Neutrophil (primary cell): ENCODE data around the gene TCF7.

Experiments used
- H3K27ac ChIP-seq: fragments of 200-600 bp; sonication (generic); 2 replicates; pipeline ENCODE4 v1.5.1; 2016; ENCODE audit warnings: mild to moderate bottlenecking, moderate library complexity
- H3K27me3 ChIP-seq: fragments of 200-600 bp; sonication (generic); 2 replicates; pipeline ENCODE4 v1.6.0; 2016; ENCODE audit warnings: mild to moderate bottlenecking
- H3K36me3 ChIP-seq: fragments of 200-600 bp; sonication (generic); 2 replicates; pipeline ENCODE4 v1.5.1; 2017
- H3K4me1 ChIP-seq, 2 experiments: fragments of 200-600 bp in 1 of 2; sonication (generic) in 1 of 2; 1 replicate in 1 of 2; 2 replicates in 1 of 2; pipeline versions ENCODE4 v1.5.1 to v1.6.1; 2013 to 2016; ENCODE audit warnings: low read depth in 1 of 2, low read length in 1 of 2, mild to moderate bottlenecking in 1 of 2, moderate library complexity in 1 of 2; ENCODE audit not compliant: control insufficient read depth in 1 of 2, insufficient read depth in 1 of 2
- H3K4me3 ChIP-seq, 2 experiments: fragments of 200-600 bp in 1 of 2; sonication (generic) in 1 of 2; 1 replicate in 1 of 2; 2 replicates in 1 of 2; pipeline ENCODE4 v1.5.1; 2013 to 2016; ENCODE audit warnings: low read depth in 1 of 2, low read length in 1 of 2, mild to moderate bottlenecking in 1 of 2, moderate library complexity in 1 of 2
- H3K9me3 ChIP-seq: fragments of 200-600 bp; sonication (generic); 2 replicates; pipeline ENCODE4 v1.5.1; 2016
- CTCF ChIP-seq: fragments of 200-600 bp; sonication (generic); IDR thresholded peaks from 2 replicates; pipeline ENCODE4 v1.5.1; 2016; ENCODE audit warnings: antibody characterized with exemption

Gene TCF7

GRCh38 chr5:134086225-134086942 is 28.1 kb upstream of the TCF7 start:
- no peaks in the 10 kb centered on the region for H3K9me3 ChIP-seq
- no peak overlapping the region for H3K27ac ChIP-seq
- no peaks in the 10 kb centered on the region for H3K36me3 ChIP-seq
- no peak overlapping the region for H3K4me3 ChIP-seq
- H3K4me1 ChIP-seq, result no peaks in the 10 kb centered on the region
- H3K27me3 ChIP-seq, result no peaks in the 10 kb centered on the region
- TF ChIP-seq CTCF, result no peak

- H3K36me3 ChIP-seq, result no peaks in the 10 kb centered on the region
- no peak for TF ChIP-seq CTCF
Measured at GRCh38 chr5:134086943-134087305, 27.6 kb upstream of the TCF7 start.

GRCh38 chr5:134088291-134088690 is 26.2 kb upstream of the TCF7 start:
- Histone ChIP-seq H3K36me3 (no peaks in the 10 kb centered on the region), H3K4me3 (no peak overlapping the region), H3K27ac (no peak overlapping the region), H3K27me3 (no peaks in the 10 kb centered on the region), H3K9me3 (no peaks in the 10 kb centered on the region), H3K4me1 (no peaks in the 10 kb centered on the region)
- no peak for TF ChIP-seq CTCF

More at GRCh38 chr5:134086943-134087305, 27.6 kb upstream of the TCF7 start:
- Histone ChIP-seq H3K27me3 (no peaks in the 10 kb centered on the region), H3K27ac (no peak overlapping the region), H3K4me1 (no peaks in the 10 kb centered on the region), H3K9me3 (no peaks in the 10 kb centered on the region), H3K4me3 (no peak overlapping the region)

- Histone ChIP-seq H3K27ac (no peak overlapping the region), H3K36me3 (no peaks in the 10 kb centered on the region), H3K4me1 (no peaks in the 10 kb centered on the region), H3K27me3 (no peaks in the 10 kb centered on the region), H3K9me3 (no peaks in the 10 kb centered on the region), H3K4me3 (no peak overlapping the region)
- no peak for TF ChIP-seq CTCF
Measured at GRCh38 chr5:134088994-134089560, 25.4 kb upstream of the TCF7 start.

- no peak overlapping the region for H3K4me3 ChIP-seq
- no peaks in the 10 kb centered on the region for H3K9me3 ChIP-seq
- H3K27me3 ChIP-seq, result peaks cover 1% of the 10 kb centered on the region
- H3K27ac ChIP-seq, result no peak overlapping the region
- TF ChIP-seq CTCF, result no peak
- H3K36me3 ChIP-seq, result no peaks in the 10 kb centered on the region
- no peaks in the 10 kb centered on the region for H3K4me1 ChIP-seq
Measured at GRCh38 chr5:134090522-134090921, 24.0 kb upstream of the TCF7 start.
